GOT3 (cell line): ENCODE results near the gene EFCAB8.
"Not testable (repeated sequence)": the region's sequence is repeated elsewhere in the genome, so short reads cannot be mapped to it uniquely, and the experiment has no call there.

Experiments used
- DNase-seq: peaks from one replicate; lab custom pipeline; 2025; ENCODE audit warnings: mixed read lengths; lab: John Stamatoyannopoulos, UW

Gene EFCAB8

GRCh38 chr20:32911355-32911754 is 52.6 kb downstream of the EFCAB8 start:
- DNase-seq, result no peak

- no peak for DNase-seq
Observed at GRCh38 chr20:32912688-32913087, 54.0 kb downstream of the EFCAB8 start.

DNA sequence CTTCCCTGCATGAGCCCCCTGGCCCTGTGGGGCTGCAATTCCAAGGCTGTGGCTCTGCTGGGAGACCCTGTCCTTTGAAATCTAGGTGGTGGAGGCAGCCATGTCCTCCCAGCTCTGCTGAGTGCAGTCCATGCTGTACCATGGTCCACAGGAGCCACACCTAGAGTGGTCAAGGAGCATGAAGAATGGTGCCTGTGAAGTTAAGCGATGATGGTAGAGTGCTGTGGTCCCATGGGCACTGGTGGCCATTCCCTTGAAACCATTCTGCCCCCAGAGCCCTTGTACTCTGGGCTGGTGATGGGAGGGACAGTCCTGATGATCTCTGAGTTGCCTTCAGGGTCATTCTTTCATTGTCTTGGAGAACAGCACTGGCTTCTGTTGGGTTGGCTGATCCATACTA is 55.3 kb downstream of the EFCAB8 start:
- no peak for DNase-seq

DNA sequence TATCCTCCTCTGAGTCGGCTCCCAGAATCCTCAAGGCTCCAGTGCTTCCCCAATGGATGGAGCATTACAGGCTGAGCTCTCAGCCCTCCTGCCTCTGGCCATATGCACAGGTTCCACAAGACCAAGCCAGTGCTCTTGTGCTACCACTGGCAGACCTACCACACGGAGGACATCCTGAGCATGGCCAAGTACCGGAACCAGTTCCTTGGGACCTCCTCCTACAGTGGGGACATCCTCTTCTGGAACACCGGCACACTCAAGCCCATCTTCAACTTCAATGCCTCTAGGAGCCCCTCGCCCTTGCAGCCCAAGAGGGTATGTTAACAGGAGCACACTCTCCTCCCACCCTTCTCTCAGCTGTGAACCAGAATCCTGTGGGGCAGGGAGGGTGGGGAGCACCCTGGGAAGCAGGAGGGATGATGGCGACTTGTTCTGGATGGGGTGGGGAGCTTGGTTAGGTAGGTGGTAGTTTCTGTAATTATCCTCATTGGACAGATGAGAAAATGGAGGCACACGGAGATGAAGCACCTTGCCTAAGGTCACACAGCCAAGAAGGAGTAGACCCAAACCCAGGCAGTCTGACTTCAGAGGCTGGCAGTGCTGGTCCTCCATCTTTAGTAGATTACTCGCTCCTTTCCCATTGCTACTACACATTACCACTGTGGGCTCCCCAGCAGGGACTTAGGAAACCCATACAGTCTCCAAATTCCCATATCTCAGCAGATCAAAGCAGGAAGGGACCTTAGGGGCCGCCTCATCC is 58.6 kb downstream of the EFCAB8 start:
- DNase-seq, result no peak

DNA sequence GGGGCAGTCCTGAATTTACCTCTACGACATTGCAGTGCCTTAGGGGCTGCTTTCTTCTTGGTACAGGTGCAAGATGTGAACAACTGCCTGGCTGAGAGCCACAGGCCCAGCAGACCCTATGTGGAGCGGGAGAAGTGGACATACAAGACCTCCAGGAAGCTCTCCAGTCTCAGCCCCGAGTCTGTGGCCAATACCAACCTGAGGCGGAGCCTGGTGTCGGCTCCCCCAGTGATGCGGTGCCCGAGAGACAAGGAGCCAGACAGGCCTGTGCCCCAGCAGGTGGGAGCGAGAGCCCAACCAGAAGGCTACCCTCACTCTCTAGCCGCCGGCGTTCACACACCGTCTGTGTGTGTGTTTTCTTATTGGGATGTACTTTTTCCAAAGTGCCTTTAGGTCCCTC is 59.6 kb downstream of the EFCAB8 start:
- no peak for DNase-seq

- DNase-seq, result no peak
Observed at GRCh38 chr20:32918751-32919150, 60.0 kb downstream of the EFCAB8 start.

- no peak for DNase-seq
Observed at GRCh38 chr20:32920066-32920465, 61.3 kb downstream of the EFCAB8 start.

DNA sequence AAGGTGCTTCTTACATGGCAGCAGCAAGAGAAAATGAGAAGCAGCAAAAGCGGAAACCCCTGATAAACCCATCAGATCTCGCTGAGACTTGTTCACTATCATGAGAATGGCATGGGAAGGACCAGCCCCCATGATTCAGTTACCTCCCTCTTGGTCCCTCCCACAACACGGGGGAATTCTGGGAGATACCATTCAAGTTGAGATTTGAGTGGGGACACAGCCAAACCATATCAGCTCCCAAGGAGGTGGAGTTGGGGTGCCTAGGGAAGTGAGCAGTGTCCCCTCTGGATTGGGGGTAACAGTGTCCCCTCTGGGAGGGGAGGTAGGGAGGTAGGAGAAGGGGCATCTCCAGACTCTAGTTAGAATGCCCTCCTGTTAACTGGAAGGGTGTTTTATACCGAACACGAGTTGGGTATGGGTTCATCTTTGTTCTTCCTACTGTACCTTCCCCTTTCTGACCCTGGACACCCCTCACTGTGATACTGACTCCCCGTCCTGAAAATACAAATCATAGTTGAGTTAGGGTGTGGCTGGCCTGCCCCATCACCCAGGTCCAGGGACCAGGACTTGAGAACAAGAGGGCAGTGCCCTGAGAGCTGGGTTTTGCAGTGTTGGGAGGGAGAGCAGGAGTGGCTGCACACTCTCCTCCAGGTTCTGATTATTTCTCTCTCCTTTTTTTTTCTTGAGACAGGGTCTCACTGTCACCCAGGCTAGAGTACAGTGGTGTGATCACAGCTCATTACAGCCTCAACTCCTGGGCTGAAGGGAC is 62.0 kb downstream of the EFCAB8 start:
- DNase-seq, result no peak

GRCh38 chr20:32922466-32922865 is 63.7 kb downstream of the EFCAB8 start:
- no peak for DNase-seq

DNA sequence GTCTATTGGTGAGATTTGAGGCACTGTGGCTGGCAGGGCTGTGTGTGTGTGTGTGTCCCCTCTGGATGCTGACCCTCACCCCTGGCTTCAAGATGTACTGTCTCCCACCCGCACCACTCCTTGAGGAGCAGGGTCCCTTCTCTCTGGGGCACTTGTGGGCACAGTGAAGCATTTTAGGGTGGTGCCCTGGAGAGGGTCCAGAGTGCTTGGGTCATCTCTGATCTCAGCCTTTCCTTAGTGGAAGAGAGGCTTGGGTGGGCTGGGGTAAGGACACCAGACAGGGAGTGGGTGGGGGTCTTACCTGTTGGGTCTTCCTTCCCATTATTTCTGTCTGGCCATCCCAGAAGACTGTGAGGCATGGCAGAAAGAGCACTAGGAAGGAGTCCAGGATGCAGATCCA is 66.1 kb downstream of the EFCAB8 start:
- no peak for DNase-seq

DNA sequence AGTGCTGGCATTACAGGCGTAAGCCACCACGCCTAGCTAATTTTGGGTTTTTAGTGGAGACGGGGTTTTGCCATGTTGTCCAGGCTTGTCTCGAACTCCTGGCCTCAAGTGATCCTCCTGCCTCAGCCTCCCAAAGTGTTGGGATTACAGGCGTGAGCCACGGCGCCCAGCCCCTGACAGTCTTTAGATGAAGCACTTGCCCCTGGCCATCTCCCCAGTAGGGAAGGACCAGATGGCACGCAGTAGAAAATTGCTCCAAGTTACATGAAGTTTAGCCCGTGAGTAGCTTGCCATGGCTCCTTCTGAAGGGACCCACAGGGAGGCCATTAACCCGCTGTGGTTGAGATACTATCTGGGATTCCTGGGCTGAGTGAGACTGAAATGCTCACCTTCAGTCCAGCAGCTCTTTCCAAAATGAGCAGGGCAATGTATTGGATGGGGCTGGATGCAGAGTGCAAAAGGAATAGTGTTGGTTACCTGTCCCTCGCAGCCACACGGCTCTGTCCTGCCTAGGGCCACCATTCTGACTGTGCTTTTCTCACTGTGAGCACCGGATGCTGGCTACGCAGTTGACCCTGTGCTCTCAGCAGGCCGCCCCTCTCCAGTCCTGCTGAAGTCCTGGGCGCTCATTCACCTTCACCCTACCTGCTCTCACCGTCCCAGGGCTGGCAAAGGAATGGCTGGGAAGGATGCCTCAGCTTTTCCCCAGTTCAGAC is 66.9 kb downstream of the EFCAB8 start:
- no peak for DNase-seq

GRCh38 chr20:32929162-32929561 is 70.4 kb downstream of the EFCAB8 start:
- no peak for DNase-seq

DNA sequence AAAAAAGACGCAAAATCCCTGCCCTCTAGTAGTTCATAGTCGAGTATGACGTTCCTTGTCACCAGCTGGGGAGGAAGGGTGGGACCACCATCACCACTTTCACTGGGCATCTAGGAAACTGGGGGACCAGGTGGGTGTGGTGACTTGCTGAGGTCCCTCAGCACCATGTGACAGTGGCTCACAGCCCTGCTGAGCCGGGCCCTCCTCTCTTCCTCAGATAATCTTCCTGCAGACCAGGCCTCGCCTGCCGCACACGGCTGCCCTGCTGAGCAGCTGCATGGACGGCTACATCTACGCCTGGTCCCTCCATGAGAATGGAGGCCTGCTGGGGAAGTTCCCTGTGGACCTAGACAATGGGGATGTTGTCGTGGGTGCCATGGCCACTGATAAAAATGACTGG is 71.5 kb downstream of the EFCAB8 start:
- no peak for DNase-seq

- no peak for DNase-seq
Observed at GRCh38 chr20:32930701-32931100, 72.0 kb downstream of the EFCAB8 start.

GRCh38 chr20:32934580-32934979 is 75.9 kb downstream of the EFCAB8 start:
- DNase-seq, result no peak

DNA sequence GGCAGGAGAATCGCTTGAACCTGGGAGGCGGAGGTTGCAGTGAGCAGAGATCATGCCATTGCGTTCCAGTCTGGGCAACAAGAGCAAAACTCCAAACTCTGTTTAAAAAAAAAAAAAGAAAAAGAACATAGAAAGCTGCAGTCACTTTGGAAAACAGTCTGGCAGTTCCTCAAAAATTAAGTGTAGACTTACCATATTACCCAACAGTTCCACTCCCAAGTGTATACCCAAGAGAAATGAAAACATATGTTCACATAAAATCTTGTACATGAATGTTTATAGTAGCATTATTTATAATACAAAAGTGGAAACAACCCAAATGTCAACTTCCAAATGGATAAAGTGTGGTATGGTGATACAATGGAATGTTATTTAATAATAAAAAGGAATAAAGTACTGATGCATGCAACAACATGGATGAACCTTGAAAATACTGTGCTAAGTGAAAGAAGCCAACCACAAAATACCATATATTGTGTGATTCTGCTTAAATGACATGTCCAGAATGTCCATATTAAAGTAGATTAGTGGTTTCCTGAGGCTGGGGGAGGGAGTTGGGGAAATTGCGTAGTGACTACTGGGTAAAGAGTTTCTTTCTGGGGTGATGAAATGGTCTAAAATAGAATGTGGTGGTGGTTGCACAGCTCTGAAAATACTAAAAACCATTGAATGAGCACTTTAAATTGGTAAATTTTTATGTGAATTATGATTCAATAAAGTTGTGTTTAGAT is 82.6 kb downstream of the EFCAB8 start:
- no peak for DNase-seq

GRCh38 chr20:32943490-32944052 is 84.8 kb downstream of the EFCAB8 start:
- no peak for DNase-seq

DNA sequence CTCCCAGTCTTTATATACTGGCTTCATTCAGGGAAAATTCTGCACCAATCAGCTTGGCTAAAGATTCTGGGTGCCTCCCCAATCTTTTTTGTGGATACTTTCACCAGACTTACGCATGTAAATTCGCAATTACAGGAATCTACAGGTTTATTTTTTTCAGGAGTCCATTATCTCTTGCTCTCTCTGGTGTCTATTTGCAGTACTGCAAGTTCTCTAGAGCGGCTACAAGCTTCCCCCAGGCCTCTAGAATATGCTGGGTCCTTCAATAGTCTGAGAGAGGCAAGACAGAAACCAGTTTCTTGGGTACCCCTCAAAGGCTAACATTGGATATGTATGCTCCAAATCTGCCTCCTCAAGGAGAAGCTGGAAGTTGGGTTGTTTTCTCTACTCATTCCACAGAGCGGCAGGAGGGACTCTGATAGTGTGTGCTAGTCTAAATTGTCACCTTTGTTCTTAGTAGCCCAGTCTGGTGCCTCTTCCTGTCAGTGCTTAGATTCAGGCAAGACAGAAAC is 87.0 kb downstream of the EFCAB8 start:
- DNase-seq, result no peak

DNA sequence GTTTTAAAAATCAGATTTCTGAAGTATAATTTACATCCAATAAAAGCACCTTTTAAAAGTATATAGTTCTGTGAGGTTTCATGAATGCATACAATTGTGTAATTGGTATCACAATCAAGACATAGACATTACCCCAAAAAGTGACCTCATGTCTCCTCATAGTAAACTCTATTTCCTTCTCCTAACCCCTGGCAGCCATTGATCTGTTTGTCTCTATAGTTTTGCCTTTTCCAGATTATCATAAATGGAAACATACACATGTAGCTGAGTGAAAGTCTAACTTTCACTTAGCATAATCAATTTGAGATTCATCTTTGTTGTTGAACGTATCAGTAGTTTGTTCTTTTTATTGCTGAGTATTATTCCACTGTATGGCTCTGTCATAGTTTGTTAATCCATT is 87.9 kb downstream of the EFCAB8 start:
- no peak for DNase-seq

DNA sequence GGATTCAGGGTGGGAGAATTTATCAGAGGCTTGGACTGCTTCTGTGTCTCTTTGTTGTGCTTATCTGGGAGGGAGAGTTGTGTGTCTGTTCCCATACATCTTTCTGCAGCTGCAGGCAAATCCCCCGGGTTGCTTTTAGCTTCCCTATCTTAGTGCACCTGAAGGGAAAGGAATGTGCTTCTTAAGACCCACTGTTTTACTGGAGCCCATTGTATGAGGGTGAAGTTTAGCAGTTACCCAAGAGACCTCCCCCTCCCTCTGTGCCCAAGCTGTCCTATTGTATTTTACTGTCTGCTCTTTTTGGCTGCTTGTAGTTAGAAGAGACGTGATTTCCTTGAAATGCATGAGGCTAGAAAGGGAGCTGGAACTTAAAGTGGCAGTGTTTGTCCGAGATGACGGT is 91.8 kb downstream of the EFCAB8 start:
- not testable (repeated sequence) for DNase-seq

- DNase-seq, result no peak
Observed at GRCh38 chr20:32957459-32957858, 98.7 kb downstream of the EFCAB8 start.

- no peak for DNase-seq
Observed at GRCh38 chr20:32958574-32958973, 99.9 kb downstream of the EFCAB8 start.
